Progenitor cell of endocrine pancreas (in vitro differentiated cells): ENCODE data around the gene BLOC1S3. TPM values are rescaled to one million over a fixed set of nuclear protein-coding genes. Genes with fewer than 3 reads are reported as not detected.

ENCODE experiments used
- DNase-seq: peaks from one replicate; pipeline ENCODE4 v3.0.0; 2021; ENCODE audit warnings: low spot score; ENCODE audit not compliant: unreplicated experiment
- H3K27ac Mint-ChIP-seq: 2 replicates; pipeline ENCODE4 v1.8.0; 2021; ENCODE audit warnings: mild to moderate bottlenecking, moderate library complexity, mixed read lengths
- H3K27me3 Mint-ChIP-seq: 2 replicates; pipeline ENCODE4 v1.8.0; 2021; ENCODE audit warnings: mixed read lengths
- H3K36me3 Mint-ChIP-seq: 2 replicates; pipeline ENCODE4 v1.8.0; 2022; ENCODE audit warnings: mixed read lengths; ENCODE audit not compliant: insufficient read depth
- H3K4me1 Mint-ChIP-seq: 2 replicates; pipeline ENCODE4 v1.8.0; 2021; ENCODE audit warnings: low read depth, mixed read lengths
- H3K4me3 Mint-ChIP-seq: 2 replicates; pipeline ENCODE4 v1.8.0; 2021; ENCODE audit warnings: low read depth, mild to moderate bottlenecking, moderate library complexity, mixed read lengths
- H3K9me3 Mint-ChIP-seq: 2 replicates; pipeline ENCODE4 v1.8.0; 2021; ENCODE audit warnings: low read depth, mixed read lengths
- total RNA-seq: library from RNA; stranded (reverse); gene quantifications from 2 replicates; pipeline ENCODE4 v1.2.1, GENCODE V29; 2021
- TF ChIP-seq, protein P1 (sequence below): fragments of 200-600 bp; sonication (generic); IDR thresholded peaks from one replicate; pipeline ENCODE4 v1.5.0; 2021; ENCODE audit warnings: antibody characterized with exemption, mild to moderate bottlenecking; ENCODE audit not compliant: unreplicated experiment

BLOC1S3 gene
- total RNA-seq, 1 donor from 2014 or later, result 8.7 TPM

DNA sequence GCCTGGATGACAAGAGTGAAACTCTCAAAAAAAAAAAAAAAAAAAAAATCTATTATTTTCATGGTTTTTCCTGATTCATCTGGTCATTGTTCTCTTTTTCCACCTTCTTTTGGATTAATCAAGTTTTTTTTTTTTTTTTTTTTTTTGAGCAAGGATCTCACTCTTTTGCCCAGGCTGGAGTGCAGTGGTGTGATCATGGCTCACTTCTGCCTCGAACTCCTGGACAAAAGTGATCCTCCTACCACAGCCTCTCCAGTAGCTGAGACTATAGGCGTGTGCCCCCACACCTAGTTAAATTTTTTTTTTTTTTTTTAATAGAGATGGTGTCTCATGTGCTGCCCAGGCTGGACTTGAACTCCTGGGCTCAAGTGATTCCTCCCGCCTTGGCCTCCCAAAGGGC lies 27.7 kb downstream of the BLOC1S3 start:
- peaks cover 8% of the 10 kb centered on the region for H3K27me3 Mint-ChIP-seq
- no peak for DNase-seq
- H3K9me3 Mint-ChIP-seq, result no peaks in the 10 kb centered on the region

DNA sequence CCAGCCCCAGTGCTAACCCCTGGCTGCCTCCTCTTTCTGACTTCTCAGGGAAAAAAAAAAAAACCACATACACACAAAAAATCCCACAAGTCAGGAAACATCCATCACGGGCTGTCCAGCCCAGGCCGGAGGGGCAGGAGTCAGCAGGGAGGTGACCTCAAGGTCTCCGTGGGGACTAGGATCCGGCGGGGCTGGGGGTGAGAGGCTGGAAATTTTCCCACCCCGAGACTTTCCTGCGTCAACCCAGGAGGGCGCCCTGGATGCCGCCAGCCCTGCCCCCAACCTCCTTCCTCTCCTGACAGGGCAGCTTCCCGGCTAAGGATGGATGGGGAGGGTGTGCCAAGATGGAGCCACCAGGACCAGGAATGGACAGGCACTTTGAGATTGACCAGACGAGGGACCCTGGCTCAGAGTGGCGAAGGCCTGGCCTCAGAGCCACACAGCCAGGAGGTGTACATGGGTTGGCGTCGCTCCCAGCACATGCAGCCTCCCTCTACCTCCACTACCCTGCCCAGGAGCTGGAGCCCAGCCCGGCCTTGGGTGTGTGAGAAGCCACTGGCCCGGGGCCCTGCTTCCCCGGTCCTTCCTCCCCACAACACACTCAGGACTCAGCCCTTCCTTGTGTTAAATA lies 33.3 kb downstream of the BLOC1S3 start:
- Mint-ChIP-seq H3K4me3 (no peak overlapping the region), H3K36me3 (no peaks in the 10 kb centered on the region), H3K27me3 (peaks cover 39% of the 10 kb centered on the region), H3K4me1 (peaks cover 6% of the 10 kb centered on the region), H3K27ac (no peak overlapping the region), H3K9me3 (no peaks in the 10 kb centered on the region)
- TF ChIP-seq, protein P1, sequence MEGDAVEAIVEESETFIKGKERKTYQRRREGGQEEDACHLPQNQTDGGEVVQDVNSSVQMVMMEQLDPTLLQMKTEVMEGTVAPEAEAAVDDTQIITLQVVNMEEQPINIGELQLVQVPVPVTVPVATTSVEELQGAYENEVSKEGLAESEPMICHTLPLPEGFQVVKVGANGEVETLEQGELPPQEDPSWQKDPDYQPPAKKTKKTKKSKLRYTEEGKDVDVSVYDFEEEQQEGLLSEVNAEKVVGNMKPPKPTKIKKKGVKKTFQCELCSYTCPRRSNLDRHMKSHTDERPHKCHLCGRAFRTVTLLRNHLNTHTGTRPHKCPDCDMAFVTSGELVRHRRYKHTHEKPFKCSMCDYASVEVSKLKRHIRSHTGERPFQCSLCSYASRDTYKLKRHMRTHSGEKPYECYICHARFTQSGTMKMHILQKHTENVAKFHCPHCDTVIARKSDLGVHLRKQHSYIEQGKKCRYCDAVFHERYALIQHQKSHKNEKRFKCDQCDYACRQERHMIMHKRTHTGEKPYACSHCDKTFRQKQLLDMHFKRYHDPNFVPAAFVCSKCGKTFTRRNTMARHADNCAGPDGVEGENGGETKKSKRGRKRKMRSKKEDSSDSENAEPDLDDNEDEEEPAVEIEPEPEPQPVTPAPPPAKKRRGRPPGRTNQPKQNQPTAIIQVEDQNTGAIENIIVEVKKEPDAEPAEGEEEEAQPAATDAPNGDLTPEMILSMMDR, result no peak
- no peak for DNase-seq

More for the DNA sequence above, 27.7 kb downstream of the BLOC1S3 start:
- no peak overlapping the region for H3K27ac Mint-ChIP-seq
- no peaks in the 10 kb centered on the region for H3K36me3 Mint-ChIP-seq
- TF ChIP-seq, protein P1, result no peak
- H3K4me3 Mint-ChIP-seq, result no peak overlapping the region
- no peaks in the 10 kb centered on the region for H3K4me1 Mint-ChIP-seq

DNA sequence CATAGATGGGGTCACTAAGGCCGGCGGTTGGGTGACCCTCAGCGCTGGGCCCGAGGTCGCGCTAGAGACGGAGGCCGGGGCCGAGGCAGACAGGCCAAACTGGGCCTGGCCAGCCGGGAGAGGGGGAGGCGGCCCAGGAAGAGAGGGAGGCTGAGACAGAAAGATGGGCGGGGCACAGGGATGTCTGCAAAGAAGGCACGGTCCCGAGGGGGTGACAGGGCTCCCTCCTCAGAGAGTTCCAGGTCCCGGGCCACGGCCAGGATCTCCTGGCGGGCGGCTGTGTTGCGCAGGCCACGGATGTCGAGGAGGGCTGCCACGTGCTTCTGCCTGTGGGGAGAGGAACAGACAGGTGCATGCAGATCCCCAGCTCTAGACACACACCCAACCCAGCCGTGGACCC lies 34.4 kb downstream of the BLOC1S3 start:
- no peak overlapping the region for H3K27ac Mint-ChIP-seq
- no peak overlapping the region for H3K4me3 Mint-ChIP-seq
- H3K27me3 Mint-ChIP-seq, result peaks cover 48% of the 10 kb centered on the region
- peaks cover 6% of the 10 kb centered on the region for H3K4me1 Mint-ChIP-seq
- DNase-seq, result no peak
- no peaks in the 10 kb centered on the region for H3K36me3 Mint-ChIP-seq
- H3K9me3 Mint-ChIP-seq, result no peaks in the 10 kb centered on the region
- TF ChIP-seq, protein P1, result no peak

DNA sequence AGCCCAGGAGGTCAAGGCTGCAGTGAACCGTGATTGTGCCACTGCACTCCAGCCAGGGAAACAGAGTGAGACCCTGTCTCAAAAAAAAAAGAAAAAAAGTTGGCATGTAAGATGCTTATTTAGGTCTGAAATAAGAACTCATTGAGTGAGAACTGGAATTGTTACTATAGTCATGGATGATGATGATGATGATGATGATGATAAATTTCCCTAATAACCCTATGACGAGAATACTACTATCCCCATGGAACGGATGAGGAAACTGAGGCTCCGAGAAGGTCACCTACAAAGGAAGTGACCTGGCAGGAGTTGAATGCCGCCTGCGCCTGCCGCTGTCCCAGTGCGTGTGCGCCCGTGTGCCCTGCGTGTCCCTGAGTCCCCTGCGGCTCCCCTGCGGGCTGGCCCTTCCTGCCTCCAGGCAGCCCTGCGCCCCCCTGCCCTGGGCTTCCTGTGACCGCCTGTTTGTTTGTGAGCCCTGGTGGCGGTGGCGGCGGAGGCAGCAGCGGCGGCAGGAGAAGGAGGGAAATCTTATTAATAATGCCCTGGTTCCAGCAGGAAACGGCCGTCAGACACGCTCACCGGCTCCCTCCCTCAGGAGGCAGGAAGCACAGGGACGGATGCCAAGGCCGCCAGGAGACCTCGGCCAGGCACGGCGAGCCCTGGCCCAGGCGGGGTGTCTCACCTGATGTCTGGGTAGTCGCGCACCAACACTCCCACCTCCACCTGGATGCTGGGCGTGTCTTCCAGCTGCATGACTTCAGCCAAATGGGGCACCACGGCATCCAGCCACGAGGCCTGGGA lies 37.0 kb downstream of the BLOC1S3 start:
- Mint-ChIP-seq H3K27me3 (peaks cover 65% of the 10 kb centered on the region), H3K9me3 (no peaks in the 10 kb centered on the region), H3K4me3 (no peak overlapping the region), H3K4me1 (peaks cover 6% of the 10 kb centered on the region), H3K36me3 (no peaks in the 10 kb centered on the region), H3K27ac (no peak overlapping the region)
- TF ChIP-seq, protein P1, result no peak
- peak; percentile 27 for DNase-seq

DNA sequence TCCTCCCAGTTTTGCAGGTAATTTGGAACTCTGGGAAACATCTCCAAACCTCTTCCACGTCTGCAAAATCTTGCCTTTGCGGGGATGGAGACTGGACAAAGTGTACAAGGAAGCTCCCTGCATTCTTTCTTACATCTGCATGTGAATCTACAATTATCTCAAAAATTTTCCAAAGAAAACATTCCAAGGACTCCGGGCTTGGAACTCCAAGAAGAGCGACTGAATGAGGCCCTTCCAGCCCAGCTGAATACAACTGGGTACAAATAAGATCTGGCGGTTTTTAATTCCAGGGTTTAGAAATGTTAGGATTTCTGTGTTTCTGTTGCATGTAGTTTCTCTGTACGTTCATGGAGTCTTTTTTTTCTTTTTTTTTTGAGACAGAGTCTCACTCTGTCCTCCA lies 38.1 kb downstream of the BLOC1S3 start:
- Mint-ChIP-seq H3K4me3 (no peak overlapping the region), H3K27ac (no peak overlapping the region), H3K36me3 (no peaks in the 10 kb centered on the region), H3K4me1 (peaks cover 3% of the 10 kb centered on the region), H3K27me3 (peaks cover 68% of the 10 kb centered on the region), H3K9me3 (no peaks in the 10 kb centered on the region)
- TF ChIP-seq, protein P1, result no peak
- DNase-seq, result no peak
